NB4 (cell line): Measurements from ENCODE around the gene FGF4.

Source experiments
- DNase-seq: peaks from one replicate; pipeline ENCODE4 v3.0.0; 2010; ENCODE audit warnings: low read depth
- H3K4me3 ChIP-seq: one replicate; pipeline ENCODE4 v1.5.1; 2011; ENCODE audit warnings: mild to moderate bottlenecking, low read depth, low read length, moderate library complexity
- MYC ChIP-seq: IDR thresholded peaks from 2 replicates; pipeline ENCODE4 v1.6.1; 2011; ENCODE audit warnings: low read depth, low read length
- POLR2A ChIP-seq: IDR thresholded peaks from 2 replicates; pipeline ENCODE4 v1.6.1; 2011; ENCODE audit warnings: mild to moderate bottlenecking; ENCODE audit not compliant: insufficient read length; ENCODE audit errors: extremely low read depth
- TF ChIP-seq, protein P1 (sequence below): IDR thresholded peaks from one replicate; pipeline ENCODE4 v1.5.1; 2012; ENCODE audit warnings: low read depth, low read length
- TF ChIP-seq, protein P2 (sequence below): IDR thresholded peaks from 2 replicates; pipeline ENCODE4 v1.6.1; 2011; ENCODE audit warnings: low read depth, low read length

Gene FGF4

DNA sequence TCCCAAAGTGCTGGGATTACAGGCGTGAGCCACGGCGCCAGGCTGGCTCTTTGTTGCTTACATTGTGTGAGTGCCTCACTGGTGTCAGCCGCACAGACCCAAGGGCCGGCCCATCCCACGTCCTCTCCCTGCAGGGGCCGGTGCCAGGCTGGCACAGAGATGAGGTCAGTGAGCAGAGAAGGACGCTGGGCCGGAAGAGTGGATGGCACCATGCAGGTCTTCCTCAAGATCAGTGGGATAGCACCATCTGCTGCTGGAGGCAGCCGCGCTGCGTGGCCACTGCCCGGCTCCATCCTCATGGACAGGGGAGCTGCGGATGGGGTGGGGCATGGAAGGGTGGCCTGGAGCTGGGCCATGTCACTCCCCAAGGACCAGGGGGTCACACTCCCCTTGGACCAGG is 22.0 kb upstream of the FGF4 start:
- TF ChIP-seq MYC (no peak), POLR2A (no peak)
- TF ChIP-seq, protein P1, sequence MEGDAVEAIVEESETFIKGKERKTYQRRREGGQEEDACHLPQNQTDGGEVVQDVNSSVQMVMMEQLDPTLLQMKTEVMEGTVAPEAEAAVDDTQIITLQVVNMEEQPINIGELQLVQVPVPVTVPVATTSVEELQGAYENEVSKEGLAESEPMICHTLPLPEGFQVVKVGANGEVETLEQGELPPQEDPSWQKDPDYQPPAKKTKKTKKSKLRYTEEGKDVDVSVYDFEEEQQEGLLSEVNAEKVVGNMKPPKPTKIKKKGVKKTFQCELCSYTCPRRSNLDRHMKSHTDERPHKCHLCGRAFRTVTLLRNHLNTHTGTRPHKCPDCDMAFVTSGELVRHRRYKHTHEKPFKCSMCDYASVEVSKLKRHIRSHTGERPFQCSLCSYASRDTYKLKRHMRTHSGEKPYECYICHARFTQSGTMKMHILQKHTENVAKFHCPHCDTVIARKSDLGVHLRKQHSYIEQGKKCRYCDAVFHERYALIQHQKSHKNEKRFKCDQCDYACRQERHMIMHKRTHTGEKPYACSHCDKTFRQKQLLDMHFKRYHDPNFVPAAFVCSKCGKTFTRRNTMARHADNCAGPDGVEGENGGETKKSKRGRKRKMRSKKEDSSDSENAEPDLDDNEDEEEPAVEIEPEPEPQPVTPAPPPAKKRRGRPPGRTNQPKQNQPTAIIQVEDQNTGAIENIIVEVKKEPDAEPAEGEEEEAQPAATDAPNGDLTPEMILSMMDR = no peak
- TF ChIP-seq, protein P2, sequence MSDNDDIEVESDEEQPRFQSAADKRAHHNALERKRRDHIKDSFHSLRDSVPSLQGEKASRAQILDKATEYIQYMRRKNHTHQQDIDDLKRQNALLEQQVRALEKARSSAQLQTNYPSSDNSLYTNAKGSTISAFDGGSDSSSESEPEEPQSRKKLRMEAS = no peak
- DNase-seq = no peak
- H3K4me3 ChIP-seq = no peak overlapping the region

DNA sequence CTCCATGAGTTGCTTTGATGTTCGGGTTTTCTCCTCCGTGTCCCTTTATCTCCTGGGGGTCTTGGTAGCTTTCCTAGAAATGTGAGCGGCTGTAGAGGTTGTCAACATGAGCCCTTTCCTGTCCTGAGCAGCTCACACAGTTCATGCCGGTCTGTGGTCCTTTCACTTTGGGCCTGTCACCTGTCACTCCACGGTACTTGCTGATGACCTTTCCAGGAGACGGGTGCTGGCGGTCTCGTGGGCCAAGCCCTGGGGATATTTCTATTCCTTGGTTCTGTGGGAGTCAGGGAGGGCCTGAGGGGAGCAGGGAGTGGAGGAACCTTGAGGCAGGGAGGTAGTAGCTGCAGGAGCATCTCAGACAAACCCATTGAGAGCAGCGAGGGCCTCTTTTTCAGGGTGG is 20.9 kb upstream of the FGF4 start:
- TF ChIP-seq, protein P1 = no peak
- TF ChIP-seq, protein P2 = no peak
- TF ChIP-seq POLR2A (no peak), MYC (no peak)
- H3K4me3 ChIP-seq = no peak overlapping the region
- no peak for DNase-seq

DNA sequence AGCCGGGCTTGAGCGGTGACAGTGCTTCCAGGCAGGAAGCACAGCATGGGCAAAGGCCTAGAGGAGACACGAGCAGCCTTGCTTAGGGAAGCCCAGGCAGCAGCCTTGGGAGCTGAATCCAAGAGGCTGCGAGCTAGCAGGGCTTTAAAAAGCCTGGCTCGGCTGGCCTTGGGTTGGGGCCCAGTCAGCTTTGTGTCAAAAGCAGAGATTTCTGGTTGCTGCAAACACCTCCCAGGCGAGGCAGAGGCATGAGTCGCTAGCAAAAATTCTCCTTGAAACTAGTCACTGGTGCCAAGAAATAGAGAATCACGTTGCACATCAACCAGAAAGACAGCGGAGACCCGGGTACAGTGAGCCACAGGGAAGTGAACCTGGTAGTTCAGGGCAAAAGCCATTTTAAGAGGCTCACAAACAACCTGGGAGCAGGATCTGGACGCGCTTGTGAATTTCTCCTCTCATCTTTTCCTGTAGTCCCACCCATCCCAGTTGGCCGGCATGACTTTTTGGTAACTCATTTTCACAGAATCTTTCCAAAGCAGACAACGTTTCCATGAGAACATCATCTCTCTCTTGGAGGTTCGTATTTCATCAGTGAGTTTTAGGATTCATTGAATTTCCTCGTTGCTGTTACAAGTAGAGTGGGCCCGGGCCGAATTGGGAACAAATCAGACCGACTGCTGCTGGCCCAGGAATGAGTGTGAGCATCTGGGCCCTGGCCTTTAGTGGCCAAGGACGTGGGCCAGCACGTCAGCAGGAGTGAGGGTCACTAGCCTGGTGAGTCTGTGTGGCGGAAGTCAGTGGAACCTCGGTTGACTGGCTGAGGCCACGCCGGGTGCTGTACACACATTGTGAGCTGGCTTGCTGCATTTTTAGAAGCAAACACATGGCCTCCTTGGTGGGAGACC is 16.4 kb upstream of the FGF4 start:
- no peak overlapping the region for H3K4me3 ChIP-seq
- DNase-seq = no peak
- TF ChIP-seq POLR2A = no peak
- TF ChIP-seq, protein P2 = no peak
- TF ChIP-seq MYC = no peak

DNA sequence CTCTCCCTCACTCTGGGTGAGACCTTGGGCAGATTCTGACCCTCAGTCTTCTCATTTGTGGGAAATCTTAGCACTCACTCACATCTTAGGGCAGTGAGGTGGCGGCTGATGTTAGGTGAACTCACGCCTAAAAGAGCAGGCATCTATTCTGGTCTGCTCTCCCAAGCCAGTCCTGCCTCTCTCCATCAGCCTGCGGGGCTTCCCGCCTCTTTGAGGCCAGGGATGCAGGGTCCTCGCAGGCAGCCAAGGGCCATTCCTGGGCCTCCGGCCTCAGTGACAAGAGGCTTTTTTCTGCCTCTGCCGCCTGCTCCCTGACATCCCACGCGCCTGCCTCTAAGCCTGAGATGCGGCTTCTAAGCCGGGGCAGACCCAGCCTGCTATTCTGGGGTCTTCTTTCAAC is 13.8 kb upstream of the FGF4 start:
- no peak for DNase-seq
- TF ChIP-seq, protein P2 = no peak
- TF ChIP-seq MYC (no peak), POLR2A (no peak)
- TF ChIP-seq, protein P1 = no peak
- H3K4me3 ChIP-seq = no peak overlapping the region

DNA sequence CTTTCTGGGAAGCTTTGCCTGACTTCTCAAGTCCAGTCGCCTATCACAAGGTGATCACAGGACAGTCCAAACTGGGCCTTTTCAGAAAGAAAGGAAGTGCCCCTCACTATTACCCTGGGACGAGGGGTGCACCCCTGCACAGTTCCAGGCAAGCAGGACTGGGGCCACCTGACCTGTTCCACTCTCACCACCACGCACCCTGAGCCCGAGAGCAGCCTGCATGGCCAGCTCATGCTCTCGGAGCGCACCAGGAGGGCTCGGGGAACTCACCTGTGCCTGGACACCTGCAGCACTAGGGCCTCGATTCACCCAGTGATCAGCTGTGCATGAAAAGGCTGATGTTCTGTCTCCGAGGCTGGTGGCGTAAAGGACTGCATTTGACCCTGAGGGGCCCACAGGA is 12.8 kb upstream of the FGF4 start:
- no peak overlapping the region for H3K4me3 ChIP-seq
- TF ChIP-seq MYC = no peak
- TF ChIP-seq, protein P1 = no peak
- TF ChIP-seq, protein P2 = no peak
- TF ChIP-seq POLR2A = no peak
- DNase-seq = no peak

DNA sequence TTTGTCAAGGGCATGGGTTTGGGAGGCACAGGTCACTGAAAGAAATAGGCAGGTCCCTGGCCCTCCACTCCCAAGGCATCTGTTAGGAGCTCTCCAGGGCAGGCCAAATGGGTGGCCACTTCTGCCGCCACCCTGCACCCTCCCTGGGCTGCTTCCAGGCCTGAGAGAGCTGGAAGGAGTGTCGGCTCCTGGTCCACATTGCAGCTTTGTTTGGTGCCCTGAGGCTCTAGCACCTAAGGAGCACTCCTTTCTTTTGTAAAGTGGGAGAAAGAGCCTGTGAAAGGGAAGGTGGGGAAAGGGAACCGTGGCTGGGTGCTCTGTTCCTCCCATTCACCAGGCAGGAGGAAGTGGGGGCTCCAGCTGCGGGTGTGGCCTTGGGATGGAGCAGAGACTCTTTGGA is 12.3 kb upstream of the FGF4 start:
- no peak for DNase-seq
- TF ChIP-seq, protein P2 = no peak
- no peak for TF ChIP-seq POLR2A
- H3K4me3 ChIP-seq = no peak overlapping the region
